Activated T-helper 1 cell treated with anti-CD3 and anti-CD28 coated beads, Interleukin-12 subunit alpha, Interleukin-12 subunit beta, Interleukin-2, Interleukin-4 antibody, amounts not matched to agents 30 ng/mL and 10 ng/mL and 1 ng/mL, durations not matched to agents 14 hours and 24 hours and 36 hours (primary cell): ENCODE data around the gene RNF186. TPM values are rescaled to one million over a fixed set of nuclear protein-coding genes. Genes with fewer than 3 reads are reported as not detected.

Source experiments
- DNase-seq: peaks from one replicate; pipeline ENCODE4 v3.0.0; 2021; ENCODE audit warnings: low spot score
- H3K27ac Mint-ChIP-seq: one replicate; pipeline ENCODE4 v1.8.0; 2021; ENCODE audit warnings: mild to moderate bottlenecking, mixed read lengths
- H3K27me3 Mint-ChIP-seq: one replicate; pipeline ENCODE4 v1.8.0; 2022; ENCODE audit warnings: mild to moderate bottlenecking, moderate library complexity, mixed read lengths; ENCODE audit not compliant: insufficient read depth
- H3K36me3 Mint-ChIP-seq: one replicate; pipeline ENCODE4 v1.8.0; 2021; ENCODE audit warnings: low read depth, mixed read lengths
- H3K4me1 Mint-ChIP-seq: one replicate; pipeline ENCODE4 v1.8.0; 2021; ENCODE audit warnings: low read depth, mixed read lengths
- H3K4me3 Mint-ChIP-seq: one replicate; pipeline ENCODE4 v1.8.0; 2021; ENCODE audit warnings: mild to moderate bottlenecking, moderate library complexity, mixed read lengths
- H3K9me3 Mint-ChIP-seq: one replicate; pipeline ENCODE4 v1.8.0; 2021; ENCODE audit warnings: mixed read lengths
- intact Hi-C: fragments of 100-400 bp; cut with micrococcal nuclease; formaldehyde crosslinking; loops from one replicate; pipeline ENCODE4 v1.15.1; 2024
- total RNA-seq: library from RNA; stranded (reverse); gene quantifications from 2 replicates; pipeline ENCODE4 v1.2.3, GENCODE V29; 2022

RNF186 gene
- total RNA-seq, 1 donor from 2014 or later, result not detected

- no peak for DNase-seq
- H3K27ac Mint-ChIP-seq, result no peak overlapping the region
- no peaks in the 10 kb centered on the region for H3K9me3 Mint-ChIP-seq
- H3K4me3 Mint-ChIP-seq, result no peak overlapping the region
- H3K4me1 Mint-ChIP-seq, result no peaks in the 10 kb centered on the region
- no peaks in the 10 kb centered on the region for H3K27me3 Mint-ChIP-seq
- intact Hi-C loops, result no loop called here
- H3K36me3 Mint-ChIP-seq, result peaks cover 19% of the 10 kb centered on the region
Measured at GRCh38 chr1:19776287-19776686, 38.8 kb downstream of the RNF186 start.

GRCh38 chr1:19775831-19776230 lies 39.3 kb downstream of the RNF186 start:
- H3K27me3 Mint-ChIP-seq, result no peaks in the 10 kb centered on the region
- intact Hi-C loops, result no loop called here

GRCh38 chr1:19775317-19775716 lies 39.8 kb downstream of the RNF186 start:
- no peak for DNase-seq
- no peak overlapping the region for H3K27ac Mint-ChIP-seq
- no peak overlapping the region for H3K4me3 Mint-ChIP-seq
- peaks cover 18% of the 10 kb centered on the region for H3K36me3 Mint-ChIP-seq
- H3K4me1 Mint-ChIP-seq, result no peaks in the 10 kb centered on the region
- H3K27me3 Mint-ChIP-seq, result no peaks in the 10 kb centered on the region
- intact Hi-C loops, result no loop called here
- no peaks in the 10 kb centered on the region for H3K9me3 Mint-ChIP-seq

More at GRCh38 chr1:19775831-19776230, 39.3 kb downstream of the RNF186 start:
- H3K4me1 Mint-ChIP-seq, result no peaks in the 10 kb centered on the region
- H3K36me3 Mint-ChIP-seq, result peaks cover 19% of the 10 kb centered on the region
- no peak for DNase-seq
- H3K27ac Mint-ChIP-seq, result no peak overlapping the region
- no peak overlapping the region for H3K4me3 Mint-ChIP-seq
- H3K9me3 Mint-ChIP-seq, result no peaks in the 10 kb centered on the region

GRCh38 chr1:19774180-19774785 lies 40.8 kb downstream of the RNF186 start:
- peaks cover 11% of the 10 kb centered on the region for H3K36me3 Mint-ChIP-seq
- H3K27ac Mint-ChIP-seq, result no peak overlapping the region
- H3K27me3 Mint-ChIP-seq, result no peaks in the 10 kb centered on the region
- no peak overlapping the region for H3K4me3 Mint-ChIP-seq
- intact Hi-C loops, result no loop called here
- DNase-seq, result no peak
- H3K9me3 Mint-ChIP-seq, result no peaks in the 10 kb centered on the region
- no peaks in the 10 kb centered on the region for H3K4me1 Mint-ChIP-seq

GRCh38 chr1:19773485-19773884 lies 41.6 kb downstream of the RNF186 start:
- DNase-seq, result no peak
- intact Hi-C loops, result no loop called here
- Mint-ChIP-seq H3K27me3 (no peaks in the 10 kb centered on the region), H3K9me3 (no peaks in the 10 kb centered on the region), H3K27ac (no peak overlapping the region), H3K4me1 (no peaks in the 10 kb centered on the region), H3K4me3 (no peak overlapping the region), H3K36me3 (peaks cover 4% of the 10 kb centered on the region)

GRCh38 chr1:19772053-19772452 lies 43.0 kb downstream of the RNF186 start:
- H3K9me3 Mint-ChIP-seq, result no peaks in the 10 kb centered on the region
- no peak overlapping the region for H3K27ac Mint-ChIP-seq
- DNase-seq, result no peak
- H3K4me1 Mint-ChIP-seq, result no peaks in the 10 kb centered on the region
- H3K4me3 Mint-ChIP-seq, result no peak overlapping the region
- H3K27me3 Mint-ChIP-seq, result no peaks in the 10 kb centered on the region
- H3K36me3 Mint-ChIP-seq, result no peaks in the 10 kb centered on the region
- intact Hi-C loops, result no loop called here

GRCh38 chr1:19771350-19771749 lies 43.7 kb downstream of the RNF186 start:
- Mint-ChIP-seq H3K4me1 (peaks cover 2% of the 10 kb centered on the region), H3K27me3 (no peaks in the 10 kb centered on the region), H3K4me3 (no peak overlapping the region), H3K27ac (no peak overlapping the region), H3K36me3 (no peaks in the 10 kb centered on the region), H3K9me3 (no peaks in the 10 kb centered on the region)
- no peak for DNase-seq
- intact Hi-C loops, result no loop called here

GRCh38 chr1:19770436-19771190 lies 44.5 kb downstream of the RNF186 start:
- H3K27ac Mint-ChIP-seq, result no peak overlapping the region
- intact Hi-C loops, result no loop called here
- H3K4me3 Mint-ChIP-seq, result no peak overlapping the region
- DNase-seq, result no peak
- peaks cover 9% of the 10 kb centered on the region for H3K4me1 Mint-ChIP-seq
- no peaks in the 10 kb centered on the region for H3K27me3 Mint-ChIP-seq
- H3K36me3 Mint-ChIP-seq, result peaks cover 4% of the 10 kb centered on the region
- no peaks in the 10 kb centered on the region for H3K9me3 Mint-ChIP-seq

- intact Hi-C loops, result loop anchor here (5.0 to 10.0 kb wide), 3 partner anchors 52 to 415 kb away; partner anchors contain the start of genes OTUD3, PLA2G2C and UBXN10
- H3K4me1 Mint-ChIP-seq, result peaks cover 18% of the 10 kb centered on the region
- peaks cover 6% of the 10 kb centered on the region for H3K36me3 Mint-ChIP-seq
Measured at GRCh38 chr1:19769211-19769932, 45.7 kb downstream of the RNF186 start.

GRCh38 chr1:19768353-19769210 lies 46.5 kb downstream of the RNF186 start:
- Mint-ChIP-seq H3K9me3 (no peaks in the 10 kb centered on the region), H3K4me1 (peaks cover 18% of the 10 kb centered on the region), H3K36me3 (peaks cover 6% of the 10 kb centered on the region), H3K4me3 (no peak overlapping the region), H3K27ac (no peak overlapping the region), H3K27me3 (no peaks in the 10 kb centered on the region)
- DNase-seq, result no peak
- intact Hi-C loops, result loop anchor here (5.0 to 10.0 kb wide), 3 partner anchors 51 to 416 kb away; partner anchors contain the start of genes OTUD3, PLA2G2C and UBXN10

More at GRCh38 chr1:19769211-19769932, 45.7 kb downstream of the RNF186 start:
- no peak overlapping the region for H3K4me3 Mint-ChIP-seq
- H3K27me3 Mint-ChIP-seq, result no peaks in the 10 kb centered on the region
- no peak for DNase-seq
- no peak overlapping the region for H3K27ac Mint-ChIP-seq
- no peaks in the 10 kb centered on the region for H3K9me3 Mint-ChIP-seq

- Mint-ChIP-seq H3K9me3 (no peaks in the 10 kb centered on the region), H3K4me3 (peak overlapping the region; percentile 23), H3K4me1 (peaks cover 18% of the 10 kb centered on the region), H3K36me3 (peaks cover 6% of the 10 kb centered on the region), H3K27me3 (no peaks in the 10 kb centered on the region), H3K27ac (no peak overlapping the region)
- no peak for DNase-seq
- intact Hi-C loops, result loop anchor here (1.0 to 10.0 kb wide), 4 partner anchors 35 to 419 kb away; partner anchors contain the start of genes OTUD3, PLA2G2C and UBXN10
Measured at GRCh38 chr1:19765623-19766022, 49.5 kb downstream of the RNF186 start.

GRCh38 chr1:19764848-19765247 lies 50.2 kb downstream of the RNF186 start:
- Mint-ChIP-seq H3K27ac (no peak overlapping the region), H3K9me3 (no peaks in the 10 kb centered on the region), H3K4me3 (no peak overlapping the region), H3K4me1 (peaks cover 18% of the 10 kb centered on the region), H3K36me3 (peaks cover 6% of the 10 kb centered on the region), H3K27me3 (no peaks in the 10 kb centered on the region)
- DNase-seq, result no peak
- intact Hi-C loops, result loop anchor here (1.0 to 10.0 kb wide), 4 partner anchors 35 to 420 kb away; partner anchors contain the start of genes OTUD3, PLA2G2C and UBXN10
